GM12878 (cell line): ENCODE results near the gene SCGB3A1. TPM values are rescaled to one million over a fixed set of nuclear protein-coding genes. Genes with fewer than 3 reads are reported as not detected.

Experiments
- ATAC-seq: fragments of 200-7000 bp; cut with Tn5 transposase; 3 replicates; pipeline ENCODE4 v1.9.1; 2020; ENCODE audit warnings: mild to moderate bottlenecking, moderate library complexity
- BruUV-seq: library from RNA; stranded (reverse); fragments of 400-500 nt; replicated peaks from 2 replicates; lab custom pipeline; 2021; lab: Mats Ljungman, UMichigan
- CTCF ChIA-PET: fragments of 300-600 bp; sonication (Branson Sonifier 250); formaldehyde crosslinking; extraction: SDS; loops from one replicate; lab custom pipeline; 2021; ENCODE audit warnings: inconsistent platforms; lab: Yijun Ruan, JAX
- POLR2A ChIA-PET: fragments of 350-600 bp; formaldehyde crosslinking; extraction: SDS; loops from one replicate; lab custom pipeline; 2021; ENCODE audit warnings: inconsistent platforms; lab: Charles Lee
- RAD21 ChIA-PET: fragments of 300-600 bp; sonication (Branson Sonifier 250); formaldehyde crosslinking; loops from one replicate; lab custom pipeline; 2023; ENCODE audit warnings: antibody characterized with exemption; ENCODE audit not compliant: unreplicated experiment; lab: Charles Lee
- SMC1A ChIA-PET: fragments of 300-600 bp; sonication (Branson Sonifier 250); formaldehyde crosslinking; loops from one replicate; lab custom pipeline; 2023; ENCODE audit not compliant: unreplicated experiment, uncharacterized antibody; lab: Charles Lee
- DNase-seq: peaks from one replicate; pipeline ENCODE4 v3.0.0-alpha.2; 2011; ENCODE audit warnings: low read depth, low spot score
- FAIRE-seq: peaks from 3 replicates; lab custom pipeline; 2011; peaks lifted over from hg19 to GRCh38; lab: Jason Lieb, UNC
- H2AFZ ChIP-seq: 2 replicates; pipeline ENCODE4 v1.6.0; 2011; ENCODE audit warnings: low read depth, low read length, control low read depth; ENCODE audit not compliant: control insufficient read depth
- H3K27ac ChIP-seq: 2 replicates; pipeline ENCODE4 v1.5.1; 2011; ENCODE audit warnings: control low read depth; ENCODE audit not compliant: control insufficient read depth, insufficient read depth
- H3K27me3 ChIP-seq, 2 experiments: replicated peaks in 1 of 2; 2 replicates each; pipeline versions ENCODE4 v1.6.0 to v1.6.1; 2011; ENCODE audit warnings: low read length in 1 of 2; ENCODE audit not compliant: control insufficient read depth in 2 of 2, insufficient read depth in 2 of 2
- H3K36me3 ChIP-seq, 2 experiments: 2 replicates each; pipeline ENCODE4 v1.5.1; 2011; ENCODE audit warnings: low read length in 1 of 2; ENCODE audit not compliant: control insufficient read depth in 2 of 2, insufficient read depth in 2 of 2
- H3K4me1 ChIP-seq: 2 replicates; pipeline ENCODE4 v1.6.1; 2011; ENCODE audit warnings: mild to moderate bottlenecking, low read length, moderate library complexity, mixed read lengths; ENCODE audit not compliant: control insufficient read depth, insufficient read depth
- H3K4me2 ChIP-seq: 2 replicates; pipeline ENCODE4 v1.6.0; 2011; ENCODE audit warnings: control low read depth; ENCODE audit not compliant: control insufficient read depth, insufficient read depth
- H3K4me3 ChIP-seq: fragments of 200-600 bp; sonication (generic); 2 replicates; pipeline ENCODE4 v1.5.1; 2016
- H3K79me2 ChIP-seq: 2 replicates; pipeline ENCODE4 v1.6.0; 2011; ENCODE audit warnings: low read length; ENCODE audit not compliant: control insufficient read depth, insufficient read depth
- H3K9ac ChIP-seq: 2 replicates; pipeline ENCODE4 v1.8.0; 2011; ENCODE audit warnings: low read length, control low read depth, mixed read lengths; ENCODE audit not compliant: control insufficient read depth, insufficient read depth
- H3K9me3 ChIP-seq: replicated peaks from 3 replicates; pipeline ENCODE4 v1.5.1; 2011; ENCODE audit warnings: mild to moderate bottlenecking, low read length; ENCODE audit not compliant: control insufficient read depth, insufficient read depth
- H4K20me1 ChIP-seq: 2 replicates; pipeline ENCODE4 v1.6.0; 2011; ENCODE audit not compliant: control insufficient read depth, insufficient read depth
- BACH1 ChIP-seq: fragments of 450-650 bp; IDR thresholded peaks from 2 replicates; pipeline ENCODE4 v1.6.1; 2017; ENCODE audit warnings: mild to moderate bottlenecking, borderline replicate concordance
- BHLHE40 ChIP-seq, 2 experiments: fragments of 450-650 bp in 1 of 2; IDR thresholded peaks; 2 replicates each; pipeline ENCODE4 v1.6.1; 2011 to 2017; ENCODE audit warnings: low read depth in 2 of 2, borderline replicate concordance in 1 of 2, improper control_type of control experiment in 1 of 2, low read length in 1 of 2, mild to moderate bottlenecking in 1 of 2
- GABPA ChIP-seq: IDR thresholded peaks from 2 replicates; pipeline ENCODE4 v1.6.1; 2014; ENCODE audit warnings: antibody characterized with exemption, low read depth, mild to moderate bottlenecking, inconsistent platforms
- LARP7 ChIP-seq: fragments of 450-650 bp; IDR thresholded peaks from 2 replicates; pipeline ENCODE4 v1.6.1; 2017; ENCODE audit warnings: mild to moderate bottlenecking
- NFYB ChIP-seq: IDR thresholded peaks from 2 replicates; pipeline ENCODE4 v1.6.1; 2011; ENCODE audit warnings: low read depth, mild to moderate bottlenecking, low read length, improper control_type of control experiment, moderate library complexity; ENCODE audit not compliant: insufficient read depth
- RBBP5 ChIP-seq: fragments of 200-600 bp; sonication (generic); conservative IDR thresholded peaks from 2 replicates; pipeline ENCODE4 v1.6.1; 2016
- SUZ12 ChIP-seq: fragments of 200-600 bp; sonication (generic); IDR thresholded peaks from one replicate; pipeline ENCODE4 v1.6.1; 2018; ENCODE audit warnings: antibody characterized with exemption, mild to moderate bottlenecking; ENCODE audit not compliant: unreplicated experiment
- TCF7 ChIP-seq: IDR thresholded peaks from 2 replicates; pipeline ENCODE4 v1.6.1; 2014; ENCODE audit warnings: antibody characterized with exemption, borderline replicate concordance
- WGBS: methylation state at CpG from one replicate; pipeline ENCODE4 v1.1.6; 2016; ENCODE audit warnings: low lambda C conversion rate; ENCODE audit not compliant: insufficient replicate concordance, insufficient coverage; ENCODE audit errors: missing lambda C conversion rate; 5-methylcytosine and 5-hydroxymethylcytosine counted together
- in situ Hi-C: fragments of 300-500 bp; cut with MboI; formaldehyde crosslinking; loops from 9 replicates; pipeline ENCODE4 v1.14.3; 2018; ENCODE audit warnings: mixed read lengths
- intact Hi-C: fragments of 100-400 bp; cut with micrococcal nuclease; formaldehyde crosslinking; loops from one replicate; pipeline ENCODE4 v1.14.2; 2022; ENCODE audit not compliant: unreplicated experiment
- polyA plus RNA-seq, 11 experiments: library from polyadenylated mRNA; depleted of rRNA in 4 of 11; unstranded in 6 of 11; stranded (reverse) in 5 of 11; fragments of >200 nt; fragmentation: Nextera tagmentation in 4 of 11; fragmentation: Illumina TruSeq in 1 of 11; extraction: Ambion mirVana in 4 of 11; extraction: Trizol in 1 of 11; gene quantifications; 1 replicate in 1 of 11; 2 replicates in 10 of 11; pipeline versions ENCODE4 v1.2.1 to v1.2.3, GENCODE V29; 2011 to 2016; ENCODE audit warnings: inconsistent platforms in 2 of 11, missing spikeins in 2 of 11, low read depth in 1 of 11
- total RNA-seq, 4 experiments: library from RNA; depleted of rRNA in 3 of 4; stranded (reverse); fragments of >200 nt in 3 of 4; fragmentation: Illumina TruSeq in 1 of 4; extraction: Trizol in 1 of 4; gene quantifications; 2 replicates each; pipeline versions ENCODE4 v1.2.1 to v1.2.3, GENCODE V29; 2013 to 2021

SCGB3A1 gene
- total and polyA plus RNA-seq, 10 of the 15 experiments (the other 5 are each of a cell fraction or from before 2014, with no cell fraction given): 0.46 TPM; not detected in 9

DNA sequence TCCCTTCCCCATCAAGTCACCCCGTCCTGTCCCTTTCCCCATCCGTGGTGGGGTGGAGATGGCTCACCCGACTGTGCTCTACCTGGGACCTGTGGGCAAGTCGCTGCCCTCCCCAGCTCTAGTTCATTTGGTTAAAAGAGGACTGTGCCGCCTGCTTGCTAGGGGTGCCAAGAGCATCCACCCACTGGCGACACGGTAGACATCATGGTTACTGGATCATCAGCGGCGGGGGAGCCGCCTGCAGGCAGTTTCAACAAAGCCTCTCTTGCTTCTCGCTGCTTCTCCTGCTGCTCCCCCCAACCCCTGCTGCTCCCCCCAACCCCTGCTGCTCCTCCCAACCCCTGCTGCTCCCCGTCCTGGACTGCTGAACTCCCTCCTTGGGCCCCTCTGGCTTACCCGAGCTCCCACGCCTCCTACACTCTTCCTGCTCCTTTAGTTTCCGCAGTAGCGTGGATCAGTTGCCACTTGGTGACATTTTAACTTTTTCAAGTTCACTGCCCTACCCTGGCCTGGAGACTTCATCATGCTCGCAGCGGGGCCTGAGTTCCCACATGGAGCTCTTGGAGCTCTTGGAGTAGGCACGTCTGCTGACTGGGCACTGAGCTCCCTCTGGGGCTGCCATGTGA, 22.0 kb upstream of the SCGB3A1 start:
- intact Hi-C loops (no loop called here), in situ Hi-C loops (no loop called here)
- no peaks in the 10 kb centered on the region for H3K27me3 ChIP-seq
- H3K4me3 ChIP-seq: no peak overlapping the region
- ChIA-PET CTCF (no interaction called here), RAD21 (no interaction called here), SMC1A (no interaction called here), POLR2A (no interaction called here)
- H3K4me1 ChIP-seq: no peaks in the 10 kb centered on the region
- H3K9ac ChIP-seq: no peak overlapping the region
- WGBS: 57% methylated on average over 19 of the region's 19 CpGs
- ATAC-seq (no peak), DNase-seq (no peak), FAIRE-seq (no peak)
- H3K36me3 ChIP-seq: no peaks in the 10 kb centered on the region
- H3K4me2 ChIP-seq: no peak overlapping the region
- H3K79me2 ChIP-seq: no peaks in the 10 kb centered on the region
- BruUV-seq: no TSS peak
- no peaks in the 10 kb centered on the region for H3K9me3 ChIP-seq
- H4K20me1 ChIP-seq: no peaks in the 10 kb centered on the region
- H2AFZ ChIP-seq: no peak overlapping the region
- no peak overlapping the region for H3K27ac ChIP-seq
- TF ChIP-seq GABPA (no peak), LARP7 (no peak), TCF7 (no peak), SUZ12 (no peak)

DNA sequence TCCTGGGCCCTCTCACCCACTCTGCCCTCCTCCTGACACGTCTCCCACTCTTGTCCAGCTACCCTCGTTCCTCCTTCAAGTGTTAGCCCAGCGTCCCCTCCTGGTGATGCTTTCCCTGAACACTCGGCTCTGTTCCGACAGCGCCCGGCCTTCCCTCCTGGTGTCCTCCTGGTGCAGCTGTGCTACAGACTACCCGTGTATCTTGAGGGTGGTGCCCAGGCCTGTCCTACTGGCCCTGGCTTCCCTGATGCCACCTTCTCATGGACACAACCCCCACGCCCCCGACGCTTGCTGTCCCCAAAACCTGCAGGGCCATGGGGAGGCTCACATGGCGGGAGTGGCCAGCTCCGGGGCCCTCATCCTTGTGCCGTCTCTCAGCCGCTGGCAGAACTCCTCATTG, 21.4 kb upstream of the SCGB3A1 start:
- H3K4me2 ChIP-seq: no peak overlapping the region
- BruUV-seq: no TSS peak
- H3K79me2 ChIP-seq: no peaks in the 10 kb centered on the region
- H4K20me1 ChIP-seq: no peaks in the 10 kb centered on the region
- no peaks in the 10 kb centered on the region for H3K4me1 ChIP-seq
- no peak overlapping the region for H3K4me3 ChIP-seq
- ChIA-PET RAD21 (no interaction called here), CTCF (interaction anchor here (0.9 kb wide), 1 partner anchor 10 kb away, joined by 3 read pairs; no protein-coding TSS in a partner anchor), POLR2A (no interaction called here)
- H3K27me3 ChIP-seq: no peaks in the 10 kb centered on the region
- H3K36me3 ChIP-seq: no peaks in the 10 kb centered on the region
- no peaks in the 10 kb centered on the region for H3K9me3 ChIP-seq
- no peak overlapping the region for H2AFZ ChIP-seq
- in situ Hi-C loops: no loop called here
- ATAC-seq (no peak), FAIRE-seq (no peak)
- WGBS: 64% methylated on average over 15 of the region's 15 CpGs
- TF ChIP-seq RBBP5 (no peak), NFYB (no peak), LARP7 (no peak), BACH1 (no peak), BHLHE40 (IDR thresholded peaks at IDR 0.05; ENCODE audit: borderline replicate concordance in 1 of 2, low read depth in 2 of 2, low read length in 1 of 2) (no peak)
- TF ChIP-seq, all 136 proteins: peak for 0
- H3K9ac ChIP-seq: no peak overlapping the region
- intact Hi-C loops: no loop called here
- no peak for DNase-seq
- no peak overlapping the region for H3K27ac ChIP-seq
- SMC1A ChIA-PET: no interaction called here
